Glomerular visceral epithelial cell (primary cell): ENCODE data around the gene LDAF1.
"Not testable (repeated sequence)": the region's sequence is repeated elsewhere in the genome, so short reads cannot be mapped to it uniquely, and the experiment has no call there.

Source experiments
- DNase-seq: peaks from one replicate; pipeline ENCODE4 v3.0.0-alpha.2; 2016; ENCODE audit errors: extremely low spot score

Gene LDAF1

DNA sequence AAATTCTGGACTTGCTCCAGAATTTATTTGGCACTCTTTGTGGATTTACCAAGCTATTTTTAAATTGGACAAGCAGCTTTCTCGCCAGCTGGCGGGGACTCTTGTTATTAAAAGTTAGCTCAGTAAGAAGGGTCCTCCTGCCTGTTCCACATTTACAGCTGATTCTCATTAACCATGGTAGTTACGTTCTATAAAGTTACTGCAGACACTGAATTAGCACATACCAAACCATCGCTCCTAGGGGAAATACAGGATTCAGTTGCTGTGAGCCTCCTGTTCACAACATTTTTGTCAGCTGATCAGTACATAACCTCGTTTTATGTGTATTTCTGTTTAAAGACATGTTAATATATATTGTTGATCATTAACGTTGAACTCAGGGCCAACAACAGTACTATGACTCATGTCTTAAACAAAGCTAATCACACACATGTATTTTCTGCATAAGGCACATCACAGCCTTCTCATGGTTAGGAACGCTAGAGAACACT is 4.2 kb downstream of the LDAF1 start:
- peak; percentile 6 for DNase-seq

DNA sequence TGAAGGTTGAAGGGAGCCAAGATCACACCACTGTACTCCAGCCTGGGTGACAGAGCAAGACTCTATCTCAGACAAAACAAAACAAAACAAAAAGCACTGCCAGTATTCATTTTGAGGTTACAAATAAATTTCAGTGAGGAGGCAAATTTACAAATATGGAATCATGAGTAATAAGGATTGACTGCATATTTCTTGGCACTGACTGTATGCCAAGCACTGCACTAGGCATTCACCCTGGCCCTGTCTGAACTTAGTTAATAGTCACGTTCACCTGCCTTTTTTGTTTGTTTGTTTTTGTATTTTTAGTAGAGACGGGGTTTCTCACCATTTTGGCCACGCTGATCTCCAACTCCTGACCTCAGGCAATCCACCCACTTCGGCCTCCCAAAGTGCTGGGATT is 5.1 kb downstream of the LDAF1 start:
- no peak for DNase-seq

DNA sequence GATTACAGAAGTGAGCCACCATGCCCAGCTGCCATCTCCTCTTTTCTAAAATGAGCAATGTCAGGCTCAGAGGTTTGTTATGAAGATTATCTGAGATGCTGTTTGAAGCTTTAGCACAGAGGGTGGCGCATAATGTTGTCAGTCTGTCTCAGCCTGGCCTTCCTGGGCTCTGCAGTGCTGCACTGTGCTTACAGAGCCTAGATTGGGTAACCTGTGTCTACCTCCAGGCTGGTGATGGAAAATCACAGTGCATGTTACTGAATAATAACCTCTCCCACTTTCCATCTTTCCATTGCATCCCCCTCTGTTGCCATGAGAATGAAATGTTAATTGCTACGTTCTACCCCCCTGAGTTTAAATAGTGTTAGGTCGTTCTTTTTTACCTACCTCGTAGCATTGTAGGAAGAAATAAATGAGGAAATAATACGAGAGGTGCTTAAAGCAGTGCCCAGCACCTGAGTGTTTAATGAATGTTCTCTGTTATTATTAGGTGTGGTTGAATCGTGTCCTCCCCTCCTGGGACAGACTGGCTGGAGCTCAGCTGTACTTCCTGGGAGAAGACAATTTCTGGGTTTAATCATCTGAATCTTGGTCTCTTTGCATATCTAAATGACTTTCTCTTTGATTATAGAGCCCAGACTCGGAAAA is 6.2 kb downstream of the LDAF1 start:
- no peak for DNase-seq

DNA sequence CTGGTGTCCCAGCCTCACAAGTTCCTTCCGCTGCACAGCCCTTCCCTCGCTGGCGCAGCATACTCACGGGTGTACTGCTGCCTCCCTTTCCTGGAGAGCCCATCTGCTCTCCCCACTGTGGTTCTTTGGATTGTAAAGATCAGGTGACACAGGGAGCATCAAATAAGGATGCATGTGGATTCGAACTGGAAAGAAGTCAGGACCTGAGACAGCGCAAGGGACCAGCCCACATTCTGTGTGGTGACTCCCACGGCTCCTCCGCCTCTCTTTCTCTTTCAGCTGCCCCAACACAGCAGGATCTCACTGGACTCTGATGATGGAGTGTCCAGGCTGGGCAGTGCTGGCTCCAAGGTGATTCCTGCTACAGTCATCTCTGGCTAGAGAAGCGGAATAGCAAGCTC is 8.1 kb downstream of the LDAF1 start:
- DNase-seq: peak; percentile 23

DNA sequence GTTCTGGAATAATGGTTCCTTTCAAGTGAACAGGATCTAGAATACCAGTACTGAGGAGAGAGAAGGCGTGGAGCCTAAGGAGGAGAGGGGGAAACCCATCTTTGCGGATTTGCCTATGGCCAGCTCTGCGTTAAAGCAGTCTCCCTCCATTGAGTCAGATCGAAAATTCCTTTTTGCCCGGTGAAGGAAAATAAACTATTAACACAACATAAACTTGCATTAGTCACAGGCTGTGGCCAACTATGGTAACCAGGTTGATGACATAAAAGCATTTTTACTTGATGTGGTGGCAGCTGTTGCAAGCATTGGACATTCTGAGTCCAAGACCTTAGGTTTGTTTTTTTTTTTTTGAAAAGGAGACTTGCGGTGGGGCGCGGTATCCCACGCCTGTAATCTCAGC is 8.9 kb downstream of the LDAF1 start:
- DNase-seq: peak; percentile 94

DNA sequence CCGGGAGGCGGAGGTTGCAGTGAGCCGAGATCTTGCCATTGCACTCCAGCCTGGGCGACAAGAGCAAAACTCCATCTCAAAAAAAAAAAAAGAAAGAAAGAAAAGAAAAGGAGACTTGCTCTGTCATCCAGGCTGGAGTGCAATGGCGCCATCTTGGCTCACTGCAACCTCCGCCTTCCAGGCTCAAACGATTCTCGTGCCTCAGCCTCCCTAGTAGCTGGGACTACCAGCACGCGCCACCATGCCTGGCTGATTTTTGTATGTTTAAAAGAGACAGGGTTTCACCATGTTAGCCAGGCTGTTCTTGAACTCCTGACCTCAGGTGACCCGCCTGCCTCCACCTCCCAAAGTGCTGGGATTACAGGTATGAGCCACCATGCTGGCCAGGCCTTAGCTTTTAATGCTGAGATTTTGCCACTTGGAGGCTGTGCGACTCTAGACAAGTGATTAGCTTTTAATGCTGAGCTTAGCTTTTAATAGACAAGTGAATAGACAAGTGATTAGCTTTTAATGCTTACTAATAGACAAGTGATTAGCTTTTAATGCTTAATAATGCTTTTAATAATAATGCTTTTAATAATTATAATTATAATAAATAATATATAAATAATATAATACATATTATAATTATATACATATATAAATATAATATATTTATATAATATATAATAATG is 9.6 kb downstream of the LDAF1 start:
- no peak for DNase-seq

DNA sequence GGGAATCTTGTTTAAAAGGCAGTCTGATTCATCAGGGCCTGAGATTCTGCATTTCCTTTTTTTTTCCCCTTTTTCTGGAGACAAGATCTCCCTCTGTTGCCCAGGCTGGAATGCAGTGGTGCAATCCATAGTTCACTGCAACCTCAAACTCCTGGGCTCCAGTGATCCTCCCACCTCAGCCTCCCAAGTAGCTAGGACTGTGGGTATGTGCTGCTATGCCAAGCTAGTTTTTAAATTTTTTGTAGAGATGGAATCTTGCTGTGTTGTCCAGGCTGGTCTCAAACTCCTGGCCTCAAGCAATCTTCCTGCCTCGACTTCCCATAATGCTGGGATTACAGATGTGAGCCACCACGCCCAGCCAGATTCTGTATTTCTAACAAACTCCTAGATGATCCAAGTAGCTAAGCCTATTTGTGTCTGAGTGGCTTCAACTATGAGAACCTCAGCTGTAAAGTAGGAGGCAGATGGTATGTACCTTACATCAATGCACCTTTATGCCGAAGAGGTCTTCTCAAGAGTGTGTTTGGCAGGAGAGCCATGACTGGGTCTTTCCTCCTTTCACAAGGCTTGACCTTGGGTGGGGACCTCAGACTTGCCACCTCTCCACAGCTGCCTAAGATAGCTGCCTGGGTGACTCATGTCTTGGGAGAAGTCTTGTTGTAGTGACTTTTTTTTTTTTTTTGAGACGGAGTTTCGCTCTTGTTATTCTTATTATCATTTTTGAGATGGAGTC is 10.9 kb downstream of the LDAF1 start:
- DNase-seq: no peak

DNA sequence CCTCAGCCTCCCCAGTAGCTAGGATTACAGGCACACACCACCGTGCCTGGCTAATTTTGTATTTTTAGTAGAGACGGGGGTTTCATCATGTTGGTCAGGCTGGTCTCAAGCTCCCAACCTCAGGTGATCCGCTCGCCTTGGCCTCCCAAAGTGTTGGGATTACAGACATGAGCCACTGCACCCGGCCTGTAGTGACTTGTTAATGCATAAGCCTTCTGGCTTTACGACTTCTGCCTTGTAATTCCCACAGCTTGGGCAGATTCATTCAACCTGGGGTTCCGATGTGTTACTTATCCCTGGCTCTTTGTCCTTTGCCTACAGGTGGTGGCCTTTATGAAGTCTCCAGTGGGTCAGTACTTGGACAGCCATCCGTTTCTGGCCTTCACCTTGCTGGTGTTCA is 11.6 kb downstream of the LDAF1 start:
- not testable (repeated sequence) for DNase-seq

DNA sequence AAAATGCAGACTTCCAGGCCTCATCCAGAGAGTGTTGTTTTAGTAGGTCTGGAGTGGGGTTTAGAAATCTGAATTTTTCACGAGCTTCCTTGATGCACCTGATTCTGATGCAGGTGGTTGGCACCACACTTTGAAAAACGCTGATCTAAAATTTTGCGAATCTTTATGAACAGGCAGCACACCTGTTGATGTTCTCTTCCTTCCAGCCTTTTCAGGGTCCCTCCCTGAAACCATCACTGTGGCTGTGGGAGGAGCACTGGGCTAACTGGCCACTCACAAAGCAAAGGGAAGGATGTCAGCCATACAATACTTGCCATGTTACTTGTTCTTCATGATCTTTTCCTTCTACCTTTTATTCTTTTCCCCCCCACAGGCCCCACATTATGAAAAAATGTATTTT is 14.2 kb downstream of the LDAF1 start:
- DNase-seq: no peak

DNA sequence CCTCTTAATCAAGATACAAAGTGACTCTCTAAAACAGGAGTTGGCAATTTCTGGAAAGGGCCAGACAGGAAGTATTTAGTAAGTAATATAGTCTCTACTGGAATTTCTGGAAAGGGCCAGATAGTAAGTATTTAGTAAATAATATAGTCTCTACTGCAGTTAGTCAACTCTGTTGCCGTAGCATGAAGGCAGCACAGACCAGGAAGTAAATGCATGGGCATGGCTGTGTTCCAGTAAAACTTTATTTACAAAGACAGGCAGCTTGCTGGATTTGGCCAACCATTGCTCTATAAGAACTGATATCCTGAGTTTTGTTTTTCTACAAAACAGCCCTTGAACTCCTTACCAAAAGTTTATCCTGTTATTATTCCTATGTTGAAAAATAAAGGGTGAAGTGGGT is 16.9 kb downstream of the LDAF1 start:
- DNase-seq: no peak

DNA sequence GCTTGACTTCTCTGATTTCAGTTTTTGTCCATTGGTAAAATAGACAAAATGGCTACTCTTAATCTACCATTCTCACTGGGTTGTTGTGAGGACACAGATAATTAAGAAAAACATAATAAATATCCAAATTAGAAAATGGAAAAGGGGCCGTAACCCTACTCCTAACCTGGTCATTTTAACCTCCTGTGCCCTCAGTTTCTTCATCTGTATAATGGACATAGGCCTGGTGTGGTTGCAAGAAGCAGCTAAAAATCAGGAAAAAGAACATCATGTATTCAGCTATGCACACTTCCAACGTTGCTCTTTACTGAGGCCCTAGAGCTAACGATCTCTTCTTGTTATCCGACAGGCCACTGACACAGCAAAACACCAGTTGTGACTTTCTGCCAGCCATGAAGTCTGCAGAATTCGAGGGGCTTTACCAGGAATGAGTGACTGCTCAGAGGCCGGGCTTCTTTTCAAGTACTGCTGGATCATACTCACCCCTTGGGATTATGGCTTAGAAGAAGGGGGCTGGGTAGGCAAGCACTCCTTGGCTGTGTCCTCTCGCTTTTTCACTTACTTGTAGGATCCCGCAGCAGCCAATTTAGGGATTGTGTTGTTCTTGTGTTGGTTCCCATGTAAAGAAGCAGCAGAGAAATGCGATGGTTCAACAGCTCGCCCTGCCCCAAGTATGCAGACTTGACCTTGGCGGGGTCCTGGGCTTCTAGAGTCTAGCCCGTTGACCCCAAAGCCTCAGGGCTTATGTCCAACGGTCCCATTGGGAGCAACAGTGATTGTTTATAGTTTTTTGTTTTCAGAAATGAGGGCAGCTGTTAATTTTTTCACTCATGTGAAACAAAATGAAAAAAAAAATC is 20.9 kb downstream of the LDAF1 start:
- no peak for DNase-seq

DNA sequence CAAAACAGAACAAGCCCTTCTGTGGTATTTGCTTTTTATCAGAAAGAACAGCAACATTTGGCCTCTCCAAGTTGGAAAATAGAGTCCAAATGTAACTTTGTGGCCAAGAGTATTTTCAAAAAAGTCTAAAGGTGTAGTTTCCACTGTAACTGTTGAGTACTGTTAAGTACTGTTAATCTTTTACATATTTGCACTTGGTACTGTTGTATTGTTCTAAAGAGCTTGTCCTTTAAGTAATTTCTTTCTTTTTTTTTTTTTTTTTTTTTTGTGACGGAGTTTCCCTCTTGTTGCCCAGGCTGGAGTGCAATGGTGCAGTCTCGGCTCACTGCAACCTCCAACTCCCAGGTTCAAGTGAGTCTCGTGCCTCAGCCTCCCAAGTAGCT is 21.5 kb downstream of the LDAF1 start:
- no peak for DNase-seq

DNA sequence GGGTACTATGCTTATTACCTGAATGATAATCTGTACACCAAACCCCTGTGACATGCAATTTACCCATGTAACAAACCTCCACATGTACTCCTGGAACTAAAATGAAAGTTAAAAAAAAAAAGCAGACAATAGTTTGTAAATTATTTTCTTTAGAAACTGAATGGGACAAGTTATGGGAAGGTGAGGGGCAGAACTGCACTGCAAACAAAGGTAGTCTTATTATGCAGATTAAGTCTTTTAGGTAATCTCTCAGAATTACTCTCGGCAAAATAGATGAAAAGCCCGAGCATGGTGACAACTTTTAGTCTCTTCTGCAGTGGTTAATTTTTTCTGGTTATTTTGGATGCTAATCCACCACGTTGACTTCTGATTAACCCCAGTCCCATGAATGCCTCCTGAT is 25.5 kb downstream of the LDAF1 start:
- DNase-seq: no peak

DNA sequence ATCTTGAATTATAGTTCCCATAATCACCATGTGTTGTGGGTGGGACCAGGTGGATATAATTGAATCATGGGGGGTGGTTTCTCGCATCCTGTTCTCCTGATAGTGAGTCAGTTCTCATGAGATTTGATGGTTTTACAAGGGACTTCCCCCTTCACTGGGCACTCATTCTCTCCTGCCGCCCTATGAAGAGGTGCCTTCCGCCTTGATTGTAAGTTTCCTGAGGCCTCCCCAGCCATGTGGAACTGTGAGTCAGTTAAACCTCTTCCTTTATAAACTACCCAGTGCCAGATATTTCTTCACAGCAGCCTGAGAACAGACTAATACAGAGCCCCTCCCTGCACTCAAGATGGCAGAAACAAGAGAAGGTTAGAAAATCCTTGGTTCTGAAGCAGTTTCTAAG is 26.4 kb downstream of the LDAF1 start:
- DNase-seq: peak; percentile 6

DNA sequence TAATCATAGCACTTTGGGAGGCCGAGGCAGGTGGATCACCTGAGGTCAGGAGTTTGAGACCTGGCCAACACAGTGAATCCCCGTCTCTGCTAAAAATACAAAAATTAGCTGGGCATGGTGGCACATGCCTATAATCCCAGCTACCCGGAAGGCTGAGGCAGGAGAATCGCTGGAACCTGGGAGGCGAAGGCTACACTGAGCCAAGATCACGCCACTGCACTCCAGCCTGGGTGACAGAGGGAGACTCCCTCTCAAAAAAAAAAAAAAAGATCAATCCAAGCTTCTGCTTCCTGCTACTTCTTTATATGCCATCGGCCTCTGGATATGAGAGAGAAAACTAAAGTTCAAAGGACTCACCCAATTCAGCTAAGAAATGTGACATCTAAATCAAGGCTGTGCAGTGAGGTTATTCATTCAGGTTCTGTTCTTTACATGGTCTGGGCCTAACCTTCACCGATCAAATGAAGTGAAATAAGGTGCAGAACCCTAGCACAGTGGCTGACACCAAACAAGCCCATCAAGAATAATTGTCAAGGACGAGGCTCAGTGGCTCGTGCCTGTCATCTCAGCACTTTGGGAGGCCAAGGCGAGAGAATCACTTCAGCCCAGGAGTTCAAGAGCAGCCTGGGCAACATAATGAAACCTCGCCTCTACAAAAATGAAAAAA is 27.3 kb downstream of the LDAF1 start:
- no peak for DNase-seq

DNA sequence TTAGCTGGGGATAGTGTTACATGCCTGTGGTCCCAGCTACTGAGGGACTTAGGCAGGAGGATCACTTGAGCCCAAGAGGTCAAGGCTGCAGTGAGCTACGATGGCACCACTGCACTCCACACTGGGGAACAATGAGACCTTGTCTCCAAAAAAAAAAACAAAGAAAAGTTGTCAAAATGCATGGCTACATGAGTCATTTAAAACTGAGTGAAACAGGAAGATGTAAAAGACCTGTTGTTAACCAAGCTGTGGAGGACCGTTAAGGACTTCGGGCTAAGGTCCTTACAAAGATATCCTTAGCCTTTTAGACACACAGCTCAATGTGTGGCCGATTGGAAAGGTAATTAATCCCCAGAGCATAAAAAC is 27.8 kb downstream of the LDAF1 start:
- DNase-seq: no peak

DNA sequence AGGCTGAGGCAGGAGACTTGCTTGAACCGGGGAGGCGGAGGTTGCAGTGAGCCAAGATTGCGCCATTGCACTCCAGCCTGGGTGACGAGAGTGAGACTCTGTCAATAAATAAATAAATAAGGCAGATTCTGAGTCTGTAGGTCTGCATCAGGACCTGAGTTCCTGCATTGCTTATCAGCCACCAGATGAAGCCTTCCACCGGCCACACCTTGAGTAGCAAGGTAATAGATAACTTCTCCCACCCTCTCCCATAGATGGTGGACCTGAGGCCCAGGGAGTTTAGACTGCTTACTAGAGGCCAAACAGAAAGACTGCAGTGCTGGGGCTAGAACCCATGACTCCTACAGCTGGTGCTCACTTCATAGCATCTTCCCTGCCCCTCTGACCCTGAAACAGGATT is 30.8 kb downstream of the LDAF1 start:
- DNase-seq: no peak

DNA sequence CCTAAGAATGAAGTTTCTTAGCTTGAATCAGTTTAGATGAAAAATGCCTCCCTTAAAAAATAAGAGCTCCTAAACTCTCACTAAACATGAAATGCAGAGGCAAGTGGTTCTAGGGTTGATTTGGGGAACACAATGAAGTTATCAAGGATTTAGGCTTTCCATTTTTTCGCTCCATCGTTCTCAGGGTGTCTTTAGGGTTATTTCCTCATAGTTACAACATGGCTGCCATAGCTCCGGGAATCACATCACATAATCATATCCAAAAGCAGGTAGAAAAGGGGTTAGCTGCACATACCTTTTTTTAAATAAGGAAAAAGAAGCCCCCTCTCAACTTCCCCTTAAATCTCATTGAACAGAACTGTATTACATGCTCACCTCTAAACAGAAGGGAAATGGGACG is 31.5 kb downstream of the LDAF1 start:
- DNase-seq: no peak

DNA sequence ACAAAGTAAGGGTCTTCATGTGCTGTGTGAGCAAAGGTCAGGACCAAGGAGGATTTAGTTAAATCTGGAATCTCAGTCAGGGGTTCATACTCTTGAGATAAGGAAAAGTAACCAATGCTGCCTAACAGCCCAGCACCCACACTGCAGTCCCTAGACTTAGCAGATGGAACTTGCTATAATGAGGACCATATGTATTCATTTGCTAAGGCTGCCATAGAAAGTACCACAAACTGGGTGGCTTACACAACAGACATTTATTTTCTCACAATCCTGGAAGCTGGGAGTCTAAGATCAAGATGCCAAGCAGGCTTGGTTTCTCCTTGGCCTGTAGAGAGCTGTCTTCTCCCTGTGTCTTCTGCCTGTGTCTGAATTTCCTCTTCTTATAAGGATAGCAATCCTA is 32.1 kb downstream of the LDAF1 start:
- DNase-seq: no peak

DNA sequence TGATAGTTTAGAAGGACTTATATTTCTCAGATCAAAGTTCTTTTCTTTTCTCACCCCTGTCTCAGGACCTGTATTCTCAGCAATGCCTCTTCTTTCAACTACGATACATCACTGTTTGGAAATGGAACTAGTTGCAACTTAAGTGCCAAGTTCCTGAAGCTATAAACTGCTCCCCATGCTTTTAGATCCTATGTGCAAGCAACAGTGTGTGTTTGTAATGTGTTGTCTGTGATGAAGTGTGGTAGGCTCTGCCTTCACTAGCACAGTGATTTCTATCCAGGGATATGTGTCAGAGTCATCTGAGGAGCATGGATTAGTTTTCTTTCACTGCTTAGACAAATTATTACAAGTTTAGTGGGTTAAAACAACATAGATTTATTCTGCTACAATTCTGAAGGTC is 34.5 kb downstream of the LDAF1 start:
- no peak for DNase-seq

DNA sequence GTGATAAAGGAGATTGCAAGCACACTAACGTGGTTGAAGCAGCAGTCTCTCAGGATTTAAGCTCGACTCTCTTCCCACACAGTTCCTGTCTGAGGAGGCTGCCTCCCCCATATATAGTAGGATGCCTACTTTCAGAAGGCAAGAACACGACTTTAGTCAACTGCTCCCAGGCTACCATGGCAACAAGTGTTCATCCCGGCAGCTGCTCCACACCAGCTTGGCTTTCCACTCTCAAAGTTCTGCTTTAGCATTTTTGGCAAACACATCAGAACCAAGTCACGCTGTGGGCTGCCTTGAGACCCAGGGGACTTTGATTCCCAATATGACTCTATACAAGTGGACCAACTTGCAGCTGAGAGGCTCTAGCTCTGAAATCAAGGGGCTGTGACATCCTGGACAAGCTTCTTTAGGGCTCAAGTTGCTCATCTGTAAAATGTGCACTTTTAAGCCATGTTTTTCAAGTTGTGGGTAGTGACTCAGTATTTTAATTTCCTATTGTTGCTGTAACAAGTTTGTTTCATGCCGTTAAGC is 36.4 kb downstream of the LDAF1 start:
- DNase-seq: no peak
